ENCODE measurements around the gene TP53.

TP53 gene

GRCh38 chr17:7714721-7715594, 27.7 kb upstream of the TP53 start:
- Mint-ChIP-seq H3K36me3 (ENCODE audit: low read depth) (peaks cover 13% of the 10 kb centered on the region), H3K4me1 (peaks cover 41% of the 10 kb centered on the region), H3K9me3 (no peaks in the 10 kb centered on the region), H3K4me3 (peak overlapping the region; percentile 59 to 75 (median 73)), H3K27ac (peak overlapping the region in 2 of 3 experiments; percentile 37 to 49), H3K27me3 (ENCODE audit: low read depth) (peaks cover 66% of the 10 kb centered on the region)
- TF ChIP-seq CTCF (IDR thresholded peaks at IDR 0.05; ENCODE audit: unreplicated experiment in 3 of 3), result no peak

GRCh38 chr17:7713782-7714181, 26.5 kb upstream of the TP53 start:
- peaks cover 67% of the 10 kb centered on the region for H3K27me3 Mint-ChIP-seq (ENCODE audit: low read depth)
- peaks cover 13% of the 10 kb centered on the region for H3K36me3 Mint-ChIP-seq (ENCODE audit: low read depth)
- TF ChIP-seq CTCF (IDR thresholded peaks at IDR 0.05; ENCODE audit: unreplicated experiment in 3 of 3), result no peak
- peak overlapping the region; percentile 64 to 72 (median 68) for H3K4me3 Mint-ChIP-seq
- no peaks in the 10 kb centered on the region for H3K9me3 Mint-ChIP-seq
- H3K27ac Mint-ChIP-seq, result peak overlapping the region; percentile 9 to 53 (median 36)
- peaks cover 40% of the 10 kb centered on the region for H3K4me1 Mint-ChIP-seq

- Mint-ChIP-seq H3K9me3 (no peaks in the 10 kb centered on the region), H3K27me3 (ENCODE audit: low read depth) (peaks cover 55% of the 10 kb centered on the region), H3K4me1 (peaks cover 31% of the 10 kb centered on the region), H3K4me3 (peak overlapping the region in 1 of 3 experiments; percentile 17), H3K36me3 (ENCODE audit: low read depth) (peaks cover 13% of the 10 kb centered on the region), H3K27ac (peak overlapping the region in 1 of 3 experiments; percentile 20)
- no peak for TF ChIP-seq CTCF (IDR thresholded peaks at IDR 0.05; ENCODE audit: unreplicated experiment in 3 of 3)
These were observed 25.0 kb upstream of the TP53 start for GRCh38 chr17:7712111-7712771.

GRCh38 chr17:7711051-7711755, 23.9 kb upstream of the TP53 start:
- TF ChIP-seq CTCF (IDR thresholded peaks at IDR 0.05; ENCODE audit: unreplicated experiment in 3 of 3), result peak in 1 of 3 experiments; percentile 7
- no peaks in the 10 kb centered on the region for H3K9me3 Mint-ChIP-seq
- peak overlapping the region in 2 of 3 experiments; percentile 14 to 18 for H3K27ac Mint-ChIP-seq
- no peak overlapping the region for H3K4me3 Mint-ChIP-seq
- H3K36me3 Mint-ChIP-seq (ENCODE audit: low read depth), result peaks cover 13% of the 10 kb centered on the region
- H3K27me3 Mint-ChIP-seq (ENCODE audit: low read depth), result peaks cover 56% of the 10 kb centered on the region
- H3K4me1 Mint-ChIP-seq, result peaks cover 30% of the 10 kb centered on the region

- peaks cover 13% of the 10 kb centered on the region for H3K36me3 Mint-ChIP-seq (ENCODE audit: low read depth)
- peak overlapping the region in 1 of 3 experiments; percentile 49 for H3K4me3 Mint-ChIP-seq
- H3K4me1 Mint-ChIP-seq, result peaks cover 33% of the 10 kb centered on the region
- no peak for TF ChIP-seq CTCF (IDR thresholded peaks at IDR 0.05; ENCODE audit: unreplicated experiment in 3 of 3)
- no peak overlapping the region for H3K27ac Mint-ChIP-seq
- H3K27me3 Mint-ChIP-seq (ENCODE audit: low read depth), result peaks cover 56% of the 10 kb centered on the region
- H3K9me3 Mint-ChIP-seq, result no peaks in the 10 kb centered on the region
These were observed 23.0 kb upstream of the TP53 start for GRCh38 chr17:7710301-7710700.
